ENCODE measurements around the gene FCN2.

FCN2 gene

GRCh38 chr9:134913041-134913712, 32.6 kb downstream of the FCN2 start:
- DNase-seq, result no peak

GRCh38 chr9:134913713-134914500, 33.3 kb downstream of the FCN2 start:
- no peak for DNase-seq

- DNase-seq, result no peak
Observed at GRCh38 chr9:134914501-134914834, 33.9 kb downstream of the FCN2 start.

- DNase-seq, result no peak
Observed at GRCh38 chr9:134915046-134915985, 34.7 kb downstream of the FCN2 start.

- no peak for DNase-seq
Observed at GRCh38 chr9:134916161-134916665, 35.6 kb downstream of the FCN2 start.

- no peak for DNase-seq
Observed at GRCh38 chr9:134917431-134918373, 37.1 kb downstream of the FCN2 start, which contains the start of gene FCN1. FCN1 (minus strand) TSS chr9:134917912; CDS start chr9:134917871, 41 bp downstream.

GRCh38 chr9:134918646-134919045, 38.0 kb downstream of the FCN2 start:
- no peak for DNase-seq

- DNase-seq, result no peak
Observed at GRCh38 chr9:134919303-134919702, 38.7 kb downstream of the FCN2 start.

GRCh38 chr9:134922066-134922931, 41.7 kb downstream of the FCN2 start:
- DNase-seq, result no peak

GRCh38 chr9:134922932-134923240, 42.3 kb downstream of the FCN2 start:
- DNase-seq, result no peak

- DNase-seq, result no peak
Observed at GRCh38 chr9:134923466-134923865, 42.9 kb downstream of the FCN2 start.

- no peak for DNase-seq
Observed at GRCh38 chr9:134925011-134925511, 44.5 kb downstream of the FCN2 start.

- no peak for DNase-seq
Observed at GRCh38 chr9:134928436-134929192, 48.0 kb downstream of the FCN2 start.

- DNase-seq, result no peak
Observed at GRCh38 chr9:134929193-134930158, 48.9 kb downstream of the FCN2 start.

GRCh38 chr9:134930398-134930797, 49.8 kb downstream of the FCN2 start:
- DNase-seq, result no peak

- no peak for DNase-seq
Observed at GRCh38 chr9:134932171-134932570, 51.6 kb downstream of the FCN2 start.

GRCh38 chr9:134932606-134933005, 52.0 kb downstream of the FCN2 start:
- no peak for DNase-seq

GRCh38 chr9:134933076-134933659, 52.6 kb downstream of the FCN2 start:
- DNase-seq, result no peak
